ENCODE results near the gene RRN3. TPM values are rescaled to one million over a fixed set of nuclear protein-coding genes. Genes with fewer than 3 reads are reported as not detected.
A peak's percentile ranks its signal among the peaks of the same experiment; 100 is the strongest.
"Not testable (repeated sequence)": the region's sequence is repeated elsewhere in the genome, so short reads cannot be mapped to it uniquely, and the experiment has no call there.

The RRN3 gene
- total RNA-seq, 3 donors from 2014 or later = 20.2 to 32.0 (median 27.7) TPM

- Histone ChIP-seq H3K9me3 (no peaks in the 10 kb centered on the region), H3K36me3 (ENCODE audit: low read depth) (no peaks in the 10 kb centered on the region), H3K4me3 (no peak overlapping the region), H3K4me1 (ENCODE audit: low read depth) (no peaks in the 10 kb centered on the region)
- TF ChIP-seq CTCF (IDR thresholded peaks at IDR 0.05) = no peak
- no peak for DNase-seq
- ATAC-seq = no peak
- intact Hi-C loops (cut with DNase I, micrococcal nuclease) = no loop called here
Measured at GRCh38 chr16:15073101-15073500, 21.0 kb downstream of the RRN3 start.

GRCh38 chr16:15071916-15072769 lies 21.9 kb downstream of the RRN3 start:
- DNase-seq; intact Hi-C loops (cut with DNase I, micrococcal nuclease); H3K36me3 ChIP-seq (ENCODE audit: low read depth); H3K4me3 ChIP-seq; H3K9me3 ChIP-seq; H3K4me1 ChIP-seq (ENCODE audit: low read depth): not testable (repeated sequence)
- ATAC-seq = peak; percentile 94

- H3K9me3 ChIP-seq; H3K4me1 ChIP-seq (ENCODE audit: low read depth); H3K4me3 ChIP-seq; intact Hi-C loops (cut with DNase I, micrococcal nuclease); ATAC-seq; DNase-seq; H3K36me3 ChIP-seq (ENCODE audit: low read depth): not testable (repeated sequence)
Measured at GRCh38 chr16:15071013-15071412, 23.1 kb downstream of the RRN3 start.

- H3K9me3 ChIP-seq; ATAC-seq; H3K4me1 ChIP-seq (ENCODE audit: low read depth); H3K4me3 ChIP-seq; intact Hi-C loops (cut with DNase I, micrococcal nuclease); DNase-seq; H3K36me3 ChIP-seq (ENCODE audit: low read depth): not testable (repeated sequence)
Measured at GRCh38 chr16:15066690-15067089, 27.4 kb downstream of the RRN3 start.

- H3K9me3 ChIP-seq; H3K4me3 ChIP-seq; DNase-seq; H3K4me1 ChIP-seq (ENCODE audit: low read depth); H3K36me3 ChIP-seq (ENCODE audit: low read depth); intact Hi-C loops (cut with DNase I, micrococcal nuclease): not testable (repeated sequence)
- peak; percentile 17 for ATAC-seq
Measured at GRCh38 chr16:15065961-15066360, 28.1 kb downstream of the RRN3 start.

- peak in 1 of 3 donors; percentile 69 for DNase-seq
- H3K4me3 ChIP-seq; H3K9me3 ChIP-seq; intact Hi-C loops (cut with DNase I, micrococcal nuclease); H3K36me3 ChIP-seq (ENCODE audit: low read depth): not testable (repeated sequence)
- ATAC-seq = peak; percentile 88
- peaks cover 15% of the 10 kb centered on the region for H3K4me1 ChIP-seq (ENCODE audit: low read depth)
Measured at GRCh38 chr16:15062085-15062810, 31.8 kb downstream of the RRN3 start.

- DNase-seq (no peak), ATAC-seq (no peak)
- TF ChIP-seq CTCF (IDR thresholded peaks at IDR 0.05) = no peak
- no peak overlapping the region for H3K4me3 ChIP-seq
- no peaks in the 10 kb centered on the region for H3K9me3 ChIP-seq
- no peaks in the 10 kb centered on the region for H3K36me3 ChIP-seq (ENCODE audit: low read depth)
- H3K4me1 ChIP-seq (ENCODE audit: low read depth) = peaks cover 29% of the 10 kb centered on the region
- intact Hi-C loops (cut with DNase I, micrococcal nuclease) = no loop called here
Measured at GRCh38 chr16:15059324-15059723, 34.7 kb downstream of the RRN3 start.

GRCh38 chr16:15057681-15058417 lies 36.2 kb downstream of the RRN3 start:
- TF ChIP-seq CTCF (IDR thresholded peaks at IDR 0.05) = no peak
- Histone ChIP-seq H3K4me1 (ENCODE audit: low read depth) (peaks cover 30% of the 10 kb centered on the region), H3K4me3 (no peak overlapping the region), H3K9me3 (no peaks in the 10 kb centered on the region), H3K36me3 (ENCODE audit: low read depth) (no peaks in the 10 kb centered on the region)
- peak; percentile 66 for ATAC-seq
- intact Hi-C loops (cut with DNase I, micrococcal nuclease) = no loop called here
- peak in 2 of 3 donors; percentile 59 to 66 for DNase-seq

Measured in mucosa of descending colon (tissue), 3 donors.